GM23338 (cell line): Measurements from ENCODE around the gene BCAS3.

Source experiments
- STAT1 ChIP-seq: IDR thresholded peaks from one replicate; pipeline ENCODE4 v1.6.1; 2016; ENCODE audit warnings: antibody characterized with exemption; ENCODE audit not compliant: unreplicated experiment
- TF ChIP-seq, protein P1 (sequence below), 2 experiments: fragments of 200-600 bp in 1 of 2; sonication (generic) in 1 of 2; conservative IDR thresholded peaks; 2 replicates each; pipeline versions ENCODE4 v1.5.1 to v1.6.1; 2016 to 2017; ENCODE audit warnings: antibody characterized with exemption in 2 of 2, low read depth in 2 of 2, mild to moderate bottlenecking in 2 of 2, moderate library complexity in 1 of 2

- TF ChIP-seq, protein P1, sequence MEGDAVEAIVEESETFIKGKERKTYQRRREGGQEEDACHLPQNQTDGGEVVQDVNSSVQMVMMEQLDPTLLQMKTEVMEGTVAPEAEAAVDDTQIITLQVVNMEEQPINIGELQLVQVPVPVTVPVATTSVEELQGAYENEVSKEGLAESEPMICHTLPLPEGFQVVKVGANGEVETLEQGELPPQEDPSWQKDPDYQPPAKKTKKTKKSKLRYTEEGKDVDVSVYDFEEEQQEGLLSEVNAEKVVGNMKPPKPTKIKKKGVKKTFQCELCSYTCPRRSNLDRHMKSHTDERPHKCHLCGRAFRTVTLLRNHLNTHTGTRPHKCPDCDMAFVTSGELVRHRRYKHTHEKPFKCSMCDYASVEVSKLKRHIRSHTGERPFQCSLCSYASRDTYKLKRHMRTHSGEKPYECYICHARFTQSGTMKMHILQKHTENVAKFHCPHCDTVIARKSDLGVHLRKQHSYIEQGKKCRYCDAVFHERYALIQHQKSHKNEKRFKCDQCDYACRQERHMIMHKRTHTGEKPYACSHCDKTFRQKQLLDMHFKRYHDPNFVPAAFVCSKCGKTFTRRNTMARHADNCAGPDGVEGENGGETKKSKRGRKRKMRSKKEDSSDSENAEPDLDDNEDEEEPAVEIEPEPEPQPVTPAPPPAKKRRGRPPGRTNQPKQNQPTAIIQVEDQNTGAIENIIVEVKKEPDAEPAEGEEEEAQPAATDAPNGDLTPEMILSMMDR (conservative IDR thresholded peaks at IDR 0.05; ENCODE audit: low read depth in 2 of 2): no peak
- TF ChIP-seq STAT1: no peak
Measured at GRCh38 chr17:60724647-60725046, 47.0 kb downstream of the BCAS3 start.
